CD4-positive, alpha-beta T cell (primary cell): ENCODE results near the gene GRK5. TPM values are rescaled to one million over a fixed set of nuclear protein-coding genes. Genes with fewer than 3 reads are reported as not detected.

Source experiments
- ATAC-seq: fragments of 200-7000 bp; cut with Tn5 transposase; one replicate; pipeline ENCODE4 v1.10.0; 2022; ENCODE audit warnings: mild to moderate bottlenecking; ENCODE audit not compliant: poor library complexity
- CTCF ChIA-PET: fragments of 350-600 bp; sonication (Branson Sonifier 250); formaldehyde crosslinking; loops from one replicate; lab custom pipeline; 2021; ENCODE audit warnings: antibody characterized with exemption, inconsistent platforms; lab: Charles Lee
- POLR2A ChIA-PET: fragments of 350-600 bp; sonication (Branson Sonifier 250); formaldehyde crosslinking; loops from one replicate; lab custom pipeline; 2021; ENCODE audit warnings: antibody characterized with exemption, inconsistent platforms; lab: Charles Lee
- DNase-seq, 14 experiments: peaks; one replicate each; pipeline ENCODE4 v3.0.0-alpha.2; 2013 to 2020; ENCODE audit warnings: mixed read lengths in 2 of 14
- H3K27ac ChIP-seq, 2 donors: one replicate each; pipeline versions ENCODE4 v1.5.1 to v1.7.0; 2013; ENCODE audit warnings: low read length in 2 of 2, low read depth in 1 of 2, mild to moderate bottlenecking in 1 of 2
- H3K27me3 ChIP-seq, 2 experiments: 1 replicate in 1 of 2; 2 replicates in 1 of 2; pipeline versions ENCODE4 v1.6.1 to v1.7.0; 2013; ENCODE audit warnings: low read length in 2 of 2, control low read depth in 1 of 2, mild to moderate bottlenecking in 1 of 2, moderate library complexity in 1 of 2; ENCODE audit not compliant: insufficient read depth in 2 of 2, control insufficient read depth in 1 of 2
- H3K36me3 ChIP-seq: one replicate; pipeline ENCODE4 v1.6.1; 2013; ENCODE audit warnings: low read length, control low read depth; ENCODE audit not compliant: insufficient read depth
- H3K4me1 ChIP-seq: one replicate; pipeline ENCODE4 v1.6.1; 2013; ENCODE audit warnings: low read length, control low read depth; ENCODE audit not compliant: insufficient read depth
- H3K4me3 ChIP-seq: one replicate; pipeline ENCODE4 v1.5.1; 2013; ENCODE audit warnings: mild to moderate bottlenecking, low read length, moderate library complexity
- H3K9me3 ChIP-seq, 2 experiments: 1 replicate in 1 of 2; 2 replicates in 1 of 2; pipeline versions ENCODE4 v1.6.1 to v1.7.0; 2013; ENCODE audit warnings: low read length in 2 of 2, mild to moderate bottlenecking in 2 of 2, control low read depth in 1 of 2, moderate library complexity in 1 of 2; ENCODE audit not compliant: control insufficient read depth in 1 of 2, insufficient read depth in 1 of 2
- H3K27ac Mint-ChIP-seq: one replicate; pipeline ENCODE4 v1.8.0; 2020; ENCODE audit warnings: mixed read lengths
- H3K27me3 Mint-ChIP-seq: one replicate; pipeline ENCODE4 v1.8.0; 2021; ENCODE audit warnings: mixed read lengths
- H3K36me3 Mint-ChIP-seq: one replicate; pipeline ENCODE4 v1.8.0; 2021; ENCODE audit warnings: low read depth, mixed read lengths
- H3K4me1 Mint-ChIP-seq: one replicate; pipeline ENCODE4 v1.8.0; 2021; ENCODE audit warnings: low read depth, mixed read lengths
- H3K4me3 Mint-ChIP-seq: one replicate; pipeline ENCODE4 v1.8.0; 2020; ENCODE audit warnings: mild to moderate bottlenecking, mixed read lengths
- H3K9me3 Mint-ChIP-seq: one replicate; pipeline ENCODE4 v1.8.0; 2020; ENCODE audit warnings: mixed read lengths
- intact Hi-C, 2 experiments: fragments of 100-400 bp; cut with DNase I in 1 of 2; cut with micrococcal nuclease in 1 of 2; formaldehyde crosslinking; loops; one replicate each; pipeline versions ENCODE4 v1.15.1 to v1.9.0; 2023 to 2025; cut with DNase I, micrococcal nuclease
- total RNA-seq, 174 experiments: library from RNA in 2 of 174; stranded (reverse) in 2 of 174; gene quantifications; one replicate each; pipeline ENCODE4 v1.2.3 and lab custom pipeline; 2021 to 2026
- TF ChIP-seq, protein P1 (sequence below): fragments of 200-600 bp; IDR thresholded peaks from one replicate; pipeline ENCODE4 v1.8.0; 2022; ENCODE audit warnings: antibody characterized with exemption, mild to moderate bottlenecking

Gene GRK5
- total RNA-seq, 2 experiments from 2014 or later = 19.2 to 20.8 TPM

DNA sequence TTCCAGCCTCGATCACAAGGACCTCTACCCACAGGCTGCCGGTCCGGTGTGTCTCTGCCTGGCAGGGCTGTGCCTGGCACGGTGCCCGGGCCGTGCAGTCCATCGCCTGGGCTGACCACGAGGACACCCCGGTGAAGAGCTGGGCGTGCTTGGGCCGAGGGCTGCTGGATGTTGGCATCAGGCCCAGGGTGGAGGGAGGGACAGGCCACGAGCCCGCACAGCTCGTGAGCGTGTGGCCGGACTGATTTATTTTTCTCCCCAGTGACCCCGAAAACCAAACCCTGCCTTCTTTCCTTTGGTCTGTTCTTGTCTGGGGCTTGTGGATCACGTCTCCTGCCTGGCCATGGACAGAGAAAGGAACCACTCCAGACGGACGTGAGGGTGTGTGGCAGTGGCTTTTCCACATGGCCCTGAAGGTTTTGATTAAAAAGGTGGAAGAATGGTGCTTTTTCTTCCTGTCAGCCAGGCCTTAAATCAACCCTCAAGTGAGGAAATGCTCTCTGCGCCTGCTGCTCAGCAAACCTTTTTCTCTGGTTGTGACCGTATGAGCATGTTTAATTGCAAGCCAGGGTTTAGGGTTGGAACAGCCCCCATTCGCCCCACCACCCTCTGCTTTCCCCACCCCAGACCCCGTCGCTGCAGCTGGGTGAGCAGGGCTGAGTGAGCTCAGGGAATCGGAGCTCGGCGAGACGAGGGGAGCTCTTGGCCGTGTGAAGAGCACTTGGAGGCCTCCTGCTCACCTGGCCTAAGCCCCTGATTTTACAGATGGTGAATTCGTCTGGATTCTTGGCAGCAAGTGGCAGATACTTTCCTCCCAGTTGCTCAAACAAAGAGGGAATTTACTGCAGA lies 205.1 kb downstream of the GRK5 start:
- no peaks in the 10 kb centered on the region for H3K4me1 Mint-ChIP-seq
- no peaks in the 10 kb centered on the region for H3K9me3 Mint-ChIP-seq
- H3K36me3 ChIP-seq = no peaks in the 10 kb centered on the region
- no peaks in the 10 kb centered on the region for H3K27me3 ChIP-seq
- H3K27ac Mint-ChIP-seq = no peak overlapping the region
- intact Hi-C loops = no loop called here
- CTCF ChIA-PET = interaction anchor here (0.7 to 1.0 kb wide), 3 partner anchors 33 to 215 kb away, joined by 3 to 4 read pairs (median 3); no protein-coding TSS in a partner anchor
- H3K9me3 ChIP-seq = no peaks in the 10 kb centered on the region
- POLR2A ChIA-PET = no interaction called here
- H3K4me3 Mint-ChIP-seq = no peak overlapping the region
- ATAC-seq (no peak), DNase-seq (no peak)
- H3K4me3 ChIP-seq = no peak overlapping the region
- no peaks in the 10 kb centered on the region for H3K27me3 Mint-ChIP-seq
- peaks cover 15% of the 10 kb centered on the region for H3K36me3 Mint-ChIP-seq
- no peaks in the 10 kb centered on the region for H3K4me1 ChIP-seq
- no peak overlapping the region for H3K27ac ChIP-seq
- TF ChIP-seq, protein P1, sequence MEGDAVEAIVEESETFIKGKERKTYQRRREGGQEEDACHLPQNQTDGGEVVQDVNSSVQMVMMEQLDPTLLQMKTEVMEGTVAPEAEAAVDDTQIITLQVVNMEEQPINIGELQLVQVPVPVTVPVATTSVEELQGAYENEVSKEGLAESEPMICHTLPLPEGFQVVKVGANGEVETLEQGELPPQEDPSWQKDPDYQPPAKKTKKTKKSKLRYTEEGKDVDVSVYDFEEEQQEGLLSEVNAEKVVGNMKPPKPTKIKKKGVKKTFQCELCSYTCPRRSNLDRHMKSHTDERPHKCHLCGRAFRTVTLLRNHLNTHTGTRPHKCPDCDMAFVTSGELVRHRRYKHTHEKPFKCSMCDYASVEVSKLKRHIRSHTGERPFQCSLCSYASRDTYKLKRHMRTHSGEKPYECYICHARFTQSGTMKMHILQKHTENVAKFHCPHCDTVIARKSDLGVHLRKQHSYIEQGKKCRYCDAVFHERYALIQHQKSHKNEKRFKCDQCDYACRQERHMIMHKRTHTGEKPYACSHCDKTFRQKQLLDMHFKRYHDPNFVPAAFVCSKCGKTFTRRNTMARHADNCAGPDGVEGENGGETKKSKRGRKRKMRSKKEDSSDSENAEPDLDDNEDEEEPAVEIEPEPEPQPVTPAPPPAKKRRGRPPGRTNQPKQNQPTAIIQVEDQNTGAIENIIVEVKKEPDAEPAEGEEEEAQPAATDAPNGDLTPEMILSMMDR = no peak

DNA sequence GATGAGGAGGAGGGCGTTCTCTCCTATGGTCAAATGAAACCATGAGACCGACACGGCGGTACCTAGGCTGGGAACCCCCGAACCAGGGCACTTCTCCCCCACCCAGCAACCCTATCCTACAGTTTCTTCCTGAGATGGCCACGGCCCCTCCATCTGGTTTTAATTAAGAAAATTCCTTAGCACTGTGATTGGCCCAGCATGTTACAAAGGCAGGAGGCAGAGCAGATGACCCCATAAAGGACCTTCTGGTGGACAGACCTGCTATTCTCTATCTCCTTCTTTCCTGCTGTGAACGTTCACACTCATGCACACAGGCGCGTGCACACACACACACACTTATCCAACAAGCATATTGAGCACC lies 205.7 kb downstream of the GRK5 start:
- DNase-seq (no peak), ATAC-seq (no peak)
- intact Hi-C loops = no loop called here
- ChIA-PET POLR2A (no interaction called here), CTCF (no interaction called here)
- H3K27me3 Mint-ChIP-seq = no peaks in the 10 kb centered on the region
- no peaks in the 10 kb centered on the region for H3K4me1 ChIP-seq
- TF ChIP-seq, protein P1 = no peak
- H3K4me3 ChIP-seq = no peak overlapping the region
- H3K4me1 Mint-ChIP-seq = no peaks in the 10 kb centered on the region
- no peaks in the 10 kb centered on the region for H3K9me3 Mint-ChIP-seq
- no peak overlapping the region for H3K27ac Mint-ChIP-seq
- no peak overlapping the region for H3K27ac ChIP-seq
- peaks cover 15% of the 10 kb centered on the region for H3K36me3 Mint-ChIP-seq
- no peaks in the 10 kb centered on the region for H3K27me3 ChIP-seq
- H3K9me3 ChIP-seq = no peaks in the 10 kb centered on the region
- no peak overlapping the region for H3K4me3 Mint-ChIP-seq
- no peaks in the 10 kb centered on the region for H3K36me3 ChIP-seq

- Histone ChIP-seq H3K4me3 (no peak overlapping the region), H3K9me3 (no peaks in the 10 kb centered on the region), H3K36me3 (no peaks in the 10 kb centered on the region), H3K4me1 (no peaks in the 10 kb centered on the region), H3K27me3 (no peaks in the 10 kb centered on the region), H3K27ac (no peak overlapping the region)
- TF ChIP-seq, protein P1 = no peak
- Mint-ChIP-seq H3K4me1 (no peaks in the 10 kb centered on the region), H3K36me3 (peaks cover 11% of the 10 kb centered on the region), H3K4me3 (no peak overlapping the region), H3K27ac (no peak overlapping the region), H3K27me3 (no peaks in the 10 kb centered on the region), H3K9me3 (no peaks in the 10 kb centered on the region)
- intact Hi-C loops = no loop called here
- POLR2A ChIA-PET = no interaction called here
- CTCF ChIA-PET = no interaction called here
- no peak for DNase-seq
- ATAC-seq = no peak
These were observed 206.2 kb downstream of the GRK5 start for GRCh38 chr10:119413471-119414080.
